WTC11 (cell line): ENCODE data around the gene DDN. TPM values are rescaled to one million over a fixed set of nuclear protein-coding genes. Genes with fewer than 3 reads are reported as not detected.

Experiments used
- EMX1 ChIP-seq: fragments of 250-450 bp; sonication (Bioruptor Pico); IDR thresholded peaks from 2 replicates; pipeline ENCODE4 v1.8.0; 2021; ENCODE audit warnings: mild to moderate bottlenecking
- ESRRA ChIP-seq: sonication (generic); formaldehyde crosslinking; IDR thresholded peaks from 2 replicates; pipeline ENCODE4 v1.8.1; 2022; ENCODE audit warnings: mild to moderate bottlenecking, missing genetic modification reagents, borderline replicate concordance
- FOXP1 ChIP-seq: sonication (generic); formaldehyde crosslinking; IDR thresholded peaks from 2 replicates; pipeline ENCODE4 v1.8.0; 2022; ENCODE audit warnings: missing genetic modification reagents, mild to moderate bottlenecking, moderate library complexity, borderline replicate concordance
- GRHL2 ChIP-seq: fragments of 250-450 bp; sonication (Bioruptor Pico); IDR thresholded peaks from 2 replicates; pipeline ENCODE4 v1.8.0; 2022; ENCODE audit warnings: mild to moderate bottlenecking, moderate library complexity; ENCODE audit not compliant: insufficient replicate concordance, severe bottlenecking
- JUN ChIP-seq: sonication (generic); formaldehyde crosslinking; IDR thresholded peaks from 2 replicates; pipeline ENCODE4 v1.8.0; 2023; ENCODE audit warnings: mild to moderate bottlenecking, missing genetic modification reagents
- NR3C1 ChIP-seq: sonication (generic); formaldehyde crosslinking; conservative IDR thresholded peaks from 2 replicates; pipeline ENCODE4 v1.8.1; 2023; ENCODE audit warnings: low read depth, mild to moderate bottlenecking, missing genetic modification reagents
- OVOL2 ChIP-seq: fragments of 250-450 bp; sonication (Bioruptor Pico); IDR thresholded peaks from 2 replicates; pipeline ENCODE4 v1.9.0; 2021; ENCODE audit warnings: mild to moderate bottlenecking, borderline replicate concordance
- PRRX2 ChIP-seq: fragments of 250-450 bp; sonication (Bioruptor Pico); IDR thresholded peaks from 2 replicates; pipeline ENCODE4 v1.8.0; 2021; ENCODE audit warnings: mild to moderate bottlenecking
- TCF7 ChIP-seq: sonication (generic); formaldehyde crosslinking; IDR thresholded peaks from 2 replicates; pipeline ENCODE4 v1.8.0; 2022; ENCODE audit warnings: mild to moderate bottlenecking, low read depth, missing genetic modification reagents, moderate library complexity
- ZBTB21 ChIP-seq: sonication (generic); formaldehyde crosslinking; IDR thresholded peaks from 2 replicates; pipeline ENCODE4 v1.8.1; 2023; ENCODE audit warnings: mild to moderate bottlenecking, missing genetic modification reagents, borderline replicate concordance
- ZNF121 ChIP-seq: sonication (generic); formaldehyde crosslinking; IDR thresholded peaks from 2 replicates; pipeline ENCODE4 v1.8.0; 2023; ENCODE audit warnings: missing genetic modification reagents
- ZNF416 ChIP-seq: fragments of 250-450 bp; sonication (Bioruptor Pico); IDR thresholded peaks from 2 replicates; pipeline ENCODE4 v1.9.0; 2021; ENCODE audit warnings: mild to moderate bottlenecking, inconsistent platforms
- total RNA-seq: library from RNA; stranded (reverse); gene quantifications from 3 replicates; pipeline ENCODE4 v1.2.3, GENCODE V29; 2021
- TF ChIP-seq, protein P1 (sequence below): sonication (generic); formaldehyde crosslinking; IDR thresholded peaks from 2 replicates; pipeline ENCODE4 v1.8.0; 2023; ENCODE audit warnings: mild to moderate bottlenecking, missing genetic modification reagents
- TF ChIP-seq, protein P2 (sequence below): fragments of 250-450 bp; sonication (Bioruptor Pico); IDR thresholded peaks from 2 replicates; pipeline ENCODE4 v1.9.0; 2021; ENCODE audit warnings: moderate library complexity, mild to moderate bottlenecking, inconsistent platforms, borderline replicate concordance
- TF ChIP-seq, protein P3 (sequence below): sonication (generic); formaldehyde crosslinking; IDR thresholded peaks from 2 replicates; pipeline ENCODE4 v1.8.1; 2023; ENCODE audit warnings: mild to moderate bottlenecking, moderate library complexity, missing genetic modification reagents
- TF ChIP-seq, protein P4 (sequence below): sonication (generic); formaldehyde crosslinking; IDR thresholded peaks from 2 replicates; pipeline ENCODE4 v1.8.1; 2023; ENCODE audit warnings: mild to moderate bottlenecking, missing genetic modification reagents, moderate library complexity
- TF ChIP-seq, protein P5 (sequence below): sonication (generic); formaldehyde crosslinking; IDR thresholded peaks from 2 replicates; pipeline ENCODE4 v1.8.1; 2023; ENCODE audit warnings: mild to moderate bottlenecking, missing genetic modification reagents, borderline replicate concordance
- TF ChIP-seq, protein P6 (sequence below): sonication (generic); formaldehyde crosslinking; conservative IDR thresholded peaks from 2 replicates; pipeline ENCODE4 v1.8.1; 2023; ENCODE audit warnings: mild to moderate bottlenecking, low read depth, missing genetic modification reagents, moderate library complexity
- TF ChIP-seq, protein P7 (sequence below): fragments of 250-450 bp; sonication (Bioruptor Pico); IDR thresholded peaks from 2 replicates; pipeline ENCODE4 v1.9.0; 2021; ENCODE audit warnings: mild to moderate bottlenecking, borderline replicate concordance

Gene DDN
- total RNA-seq, 1 experiment from 2014 or later: 0.33 TPM

DNA sequence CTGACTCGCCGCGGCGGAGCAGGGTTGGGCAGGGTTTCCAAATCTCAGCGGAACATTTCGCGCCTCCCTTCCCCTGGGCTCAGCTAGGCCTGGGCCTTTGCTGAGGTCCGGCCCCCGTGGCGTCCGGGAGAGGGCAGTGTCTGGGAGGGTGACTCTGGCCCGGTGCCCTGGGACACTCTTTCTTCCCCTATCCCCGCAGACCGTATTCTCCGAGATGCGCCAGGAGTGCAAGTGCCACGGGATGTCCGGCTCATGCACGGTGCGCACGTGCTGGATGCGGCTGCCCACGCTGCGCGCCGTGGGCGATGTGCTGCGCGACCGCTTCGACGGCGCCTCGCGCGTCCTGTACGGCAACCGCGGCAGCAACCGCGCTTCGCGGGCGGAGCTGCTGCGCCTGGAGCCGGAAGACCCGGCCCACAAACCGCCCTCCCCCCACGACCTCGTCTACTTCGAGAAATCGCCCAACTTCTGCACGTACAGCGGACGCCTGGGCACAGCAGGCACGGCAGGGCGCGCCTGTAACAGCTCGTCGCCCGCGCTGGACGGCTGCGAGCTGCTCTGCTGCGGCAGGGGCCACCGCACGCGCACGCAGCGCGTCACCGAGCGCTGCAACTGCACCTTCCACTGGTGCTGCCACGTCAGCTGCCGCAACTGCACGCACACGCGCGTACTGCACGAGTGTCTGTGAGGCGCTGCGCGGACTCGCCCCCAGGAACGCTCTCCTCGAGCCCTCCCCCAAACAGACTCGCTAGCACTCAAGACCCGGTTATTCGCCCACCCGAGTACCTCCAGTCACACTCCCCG is 18.0 kb downstream of the DDN start (continued):
- TF ChIP-seq, protein P1, sequence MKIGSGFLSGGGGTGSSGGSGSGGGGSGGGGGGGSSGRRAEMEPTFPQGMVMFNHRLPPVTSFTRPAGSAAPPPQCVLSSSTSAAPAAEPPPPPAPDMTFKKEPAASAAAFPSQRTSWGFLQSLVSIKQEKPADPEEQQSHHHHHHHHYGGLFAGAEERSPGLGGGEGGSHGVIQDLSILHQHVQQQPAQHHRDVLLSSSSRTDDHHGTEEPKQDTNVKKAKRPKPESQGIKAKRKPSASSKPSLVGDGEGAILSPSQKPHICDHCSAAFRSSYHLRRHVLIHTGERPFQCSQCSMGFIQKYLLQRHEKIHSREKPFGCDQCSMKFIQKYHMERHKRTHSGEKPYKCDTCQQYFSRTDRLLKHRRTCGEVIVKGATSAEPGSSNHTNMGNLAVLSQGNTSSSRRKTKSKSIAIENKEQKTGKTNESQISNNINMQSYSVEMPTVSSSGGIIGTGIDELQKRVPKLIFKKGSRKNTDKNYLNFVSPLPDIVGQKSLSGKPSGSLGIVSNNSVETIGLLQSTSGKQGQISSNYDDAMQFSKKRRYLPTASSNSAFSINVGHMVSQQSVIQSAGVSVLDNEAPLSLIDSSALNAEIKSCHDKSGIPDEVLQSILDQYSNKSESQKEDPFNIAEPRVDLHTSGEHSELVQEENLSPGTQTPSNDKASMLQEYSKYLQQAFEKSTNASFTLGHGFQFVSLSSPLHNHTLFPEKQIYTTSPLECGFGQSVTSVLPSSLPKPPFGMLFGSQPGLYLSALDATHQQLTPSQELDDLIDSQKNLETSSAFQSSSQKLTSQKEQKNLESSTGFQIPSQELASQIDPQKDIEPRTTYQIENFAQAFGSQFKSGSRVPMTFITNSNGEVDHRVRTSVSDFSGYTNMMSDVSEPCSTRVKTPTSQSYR (CRISPR knock-in tag): peak; percentile 44; the same call in 1 of the 2 replicates
- no peak for TF ChIP-seq PRRX2 (CRISPR knock-in tag)
- TF ChIP-seq JUN: no peak
- no peak for TF ChIP-seq OVOL2 (CRISPR knock-in tag)
- TF ChIP-seq NR3C1 (CRISPR knock-in tag): peak; percentile 86; the same call in 1 of the 2 replicates
- TF ChIP-seq FOXP1 (CRISPR knock-in tag): no peak; the same call in 1 of the 2 replicates
- no peak for TF ChIP-seq EMX1 (CRISPR knock-in tag)
- TF ChIP-seq ZNF121 (CRISPR knock-in tag): no peak
- no peak for TF ChIP-seq TCF7 (CRISPR knock-in tag)
- TF ChIP-seq ZNF416 (CRISPR knock-in tag): no peak
- TF ChIP-seq, protein P2, sequence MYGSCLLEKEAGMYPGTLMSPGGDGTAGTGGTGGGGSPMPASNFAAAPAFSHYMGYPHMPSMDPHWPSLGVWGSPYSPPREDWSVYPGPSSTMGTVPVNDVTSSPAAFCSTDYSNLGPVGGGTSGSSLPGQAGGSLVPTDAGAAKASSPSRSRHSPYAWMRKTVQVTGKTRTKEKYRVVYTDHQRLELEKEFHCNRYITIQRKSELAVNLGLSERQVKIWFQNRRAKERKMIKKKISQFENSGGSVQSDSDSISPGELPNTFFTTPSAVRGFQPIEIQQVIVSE (CRISPR knock-in tag): no peak
- TF ChIP-seq, protein P3, sequence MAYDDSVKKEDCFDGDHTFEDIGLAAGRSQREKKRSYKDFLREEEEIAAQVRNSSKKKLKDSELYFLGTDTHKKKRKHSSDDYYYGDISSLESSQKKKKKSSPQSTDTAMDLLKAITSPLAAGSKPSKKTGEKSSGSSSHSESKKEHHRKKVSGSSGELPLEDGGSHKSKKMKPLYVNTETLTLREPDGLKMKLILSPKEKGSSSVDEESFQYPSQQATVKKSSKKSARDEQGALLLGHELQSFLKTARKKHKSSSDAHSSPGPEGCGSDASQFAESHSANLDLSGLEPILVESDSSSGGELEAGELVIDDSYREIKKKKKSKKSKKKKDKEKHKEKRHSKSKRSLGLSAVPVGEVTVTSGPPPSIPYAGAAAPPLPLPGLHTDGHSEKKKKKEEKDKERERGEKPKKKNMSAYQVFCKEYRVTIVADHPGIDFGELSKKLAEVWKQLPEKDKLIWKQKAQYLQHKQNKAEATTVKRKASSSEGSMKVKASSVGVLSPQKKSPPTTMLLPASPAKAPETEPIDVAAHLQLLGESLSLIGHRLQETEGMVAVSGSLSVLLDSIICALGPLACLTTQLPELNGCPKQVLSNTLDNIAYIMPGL (CRISPR knock-in tag): peak; percentile 82
- peak; percentile 92 for TF ChIP-seq ZBTB21 (CRISPR knock-in tag)
- TF ChIP-seq ESRRA: no peak
- no peak for TF ChIP-seq GRHL2 (CRISPR knock-in tag)
- TF ChIP-seq, protein P4, sequence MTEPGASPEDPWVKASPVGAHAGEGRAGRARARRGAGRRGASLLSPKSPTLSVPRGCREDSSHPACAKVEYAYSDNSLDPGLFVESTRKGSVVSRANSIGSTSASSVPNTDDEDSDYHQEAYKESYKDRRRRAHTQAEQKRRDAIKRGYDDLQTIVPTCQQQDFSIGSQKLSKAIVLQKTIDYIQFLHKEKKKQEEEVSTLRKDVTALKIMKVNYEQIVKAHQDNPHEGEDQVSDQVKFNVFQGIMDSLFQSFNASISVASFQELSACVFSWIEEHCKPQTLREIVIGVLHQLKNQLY (CRISPR knock-in tag): 0 out of 2 replicates have a peak, but pooled peaks have one; percentile 19
- TF ChIP-seq, protein P5, sequence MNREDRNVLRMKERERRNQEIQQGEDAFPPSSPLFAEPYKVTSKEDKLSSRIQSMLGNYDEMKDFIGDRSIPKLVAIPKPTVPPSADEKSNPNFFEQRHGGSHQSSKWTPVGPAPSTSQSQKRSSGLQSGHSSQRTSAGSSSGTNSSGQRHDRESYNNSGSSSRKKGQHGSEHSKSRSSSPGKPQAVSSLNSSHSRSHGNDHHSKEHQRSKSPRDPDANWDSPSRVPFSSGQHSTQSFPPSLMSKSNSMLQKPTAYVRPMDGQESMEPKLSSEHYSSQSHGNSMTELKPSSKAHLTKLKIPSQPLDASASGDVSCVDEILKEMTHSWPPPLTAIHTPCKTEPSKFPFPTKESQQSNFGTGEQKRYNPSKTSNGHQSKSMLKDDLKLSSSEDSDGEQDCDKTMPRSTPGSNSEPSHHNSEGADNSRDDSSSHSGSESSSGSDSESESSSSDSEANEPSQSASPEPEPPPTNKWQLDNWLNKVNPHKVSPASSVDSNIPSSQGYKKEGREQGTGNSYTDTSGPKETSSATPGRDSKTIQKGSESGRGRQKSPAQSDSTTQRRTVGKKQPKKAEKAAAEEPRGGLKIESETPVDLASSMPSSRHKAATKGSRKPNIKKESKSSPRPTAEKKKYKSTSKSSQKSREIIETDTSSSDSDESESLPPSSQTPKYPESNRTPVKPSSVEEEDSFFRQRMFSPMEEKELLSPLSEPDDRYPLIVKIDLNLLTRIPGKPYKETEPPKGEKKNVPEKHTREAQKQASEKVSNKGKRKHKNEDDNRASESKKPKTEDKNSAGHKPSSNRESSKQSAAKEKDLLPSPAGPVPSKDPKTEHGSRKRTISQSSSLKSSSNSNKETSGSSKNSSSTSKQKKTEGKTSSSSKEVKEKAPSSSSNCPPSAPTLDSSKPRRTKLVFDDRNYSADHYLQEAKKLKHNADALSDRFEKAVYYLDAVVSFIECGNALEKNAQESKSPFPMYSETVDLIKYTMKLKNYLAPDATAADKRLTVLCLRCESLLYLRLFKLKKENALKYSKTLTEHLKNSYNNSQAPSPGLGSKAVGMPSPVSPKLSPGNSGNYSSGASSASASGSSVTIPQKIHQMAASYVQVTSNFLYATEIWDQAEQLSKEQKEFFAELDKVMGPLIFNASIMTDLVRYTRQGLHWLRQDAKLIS (CRISPR knock-in tag): 0 out of 2 replicates have a peak, but pooled peaks have one; percentile 30
- TF ChIP-seq, protein P6, sequence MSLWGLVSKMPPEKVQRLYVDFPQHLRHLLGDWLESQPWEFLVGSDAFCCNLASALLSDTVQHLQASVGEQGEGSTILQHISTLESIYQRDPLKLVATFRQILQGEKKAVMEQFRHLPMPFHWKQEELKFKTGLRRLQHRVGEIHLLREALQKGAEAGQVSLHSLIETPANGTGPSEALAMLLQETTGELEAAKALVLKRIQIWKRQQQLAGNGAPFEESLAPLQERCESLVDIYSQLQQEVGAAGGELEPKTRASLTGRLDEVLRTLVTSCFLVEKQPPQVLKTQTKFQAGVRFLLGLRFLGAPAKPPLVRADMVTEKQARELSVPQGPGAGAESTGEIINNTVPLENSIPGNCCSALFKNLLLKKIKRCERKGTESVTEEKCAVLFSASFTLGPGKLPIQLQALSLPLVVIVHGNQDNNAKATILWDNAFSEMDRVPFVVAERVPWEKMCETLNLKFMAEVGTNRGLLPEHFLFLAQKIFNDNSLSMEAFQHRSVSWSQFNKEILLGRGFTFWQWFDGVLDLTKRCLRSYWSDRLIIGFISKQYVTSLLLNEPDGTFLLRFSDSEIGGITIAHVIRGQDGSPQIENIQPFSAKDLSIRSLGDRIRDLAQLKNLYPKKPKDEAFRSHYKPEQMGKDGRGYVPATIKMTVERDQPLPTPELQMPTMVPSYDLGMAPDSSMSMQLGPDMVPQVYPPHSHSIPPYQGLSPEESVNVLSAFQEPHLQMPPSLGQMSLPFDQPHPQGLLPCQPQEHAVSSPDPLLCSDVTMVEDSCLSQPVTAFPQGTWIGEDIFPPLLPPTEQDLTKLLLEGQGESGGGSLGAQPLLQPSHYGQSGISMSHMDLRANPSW (CRISPR knock-in tag): peak; percentile 83; the same call in 1 of the 2 replicates
- TF ChIP-seq, protein P7, sequence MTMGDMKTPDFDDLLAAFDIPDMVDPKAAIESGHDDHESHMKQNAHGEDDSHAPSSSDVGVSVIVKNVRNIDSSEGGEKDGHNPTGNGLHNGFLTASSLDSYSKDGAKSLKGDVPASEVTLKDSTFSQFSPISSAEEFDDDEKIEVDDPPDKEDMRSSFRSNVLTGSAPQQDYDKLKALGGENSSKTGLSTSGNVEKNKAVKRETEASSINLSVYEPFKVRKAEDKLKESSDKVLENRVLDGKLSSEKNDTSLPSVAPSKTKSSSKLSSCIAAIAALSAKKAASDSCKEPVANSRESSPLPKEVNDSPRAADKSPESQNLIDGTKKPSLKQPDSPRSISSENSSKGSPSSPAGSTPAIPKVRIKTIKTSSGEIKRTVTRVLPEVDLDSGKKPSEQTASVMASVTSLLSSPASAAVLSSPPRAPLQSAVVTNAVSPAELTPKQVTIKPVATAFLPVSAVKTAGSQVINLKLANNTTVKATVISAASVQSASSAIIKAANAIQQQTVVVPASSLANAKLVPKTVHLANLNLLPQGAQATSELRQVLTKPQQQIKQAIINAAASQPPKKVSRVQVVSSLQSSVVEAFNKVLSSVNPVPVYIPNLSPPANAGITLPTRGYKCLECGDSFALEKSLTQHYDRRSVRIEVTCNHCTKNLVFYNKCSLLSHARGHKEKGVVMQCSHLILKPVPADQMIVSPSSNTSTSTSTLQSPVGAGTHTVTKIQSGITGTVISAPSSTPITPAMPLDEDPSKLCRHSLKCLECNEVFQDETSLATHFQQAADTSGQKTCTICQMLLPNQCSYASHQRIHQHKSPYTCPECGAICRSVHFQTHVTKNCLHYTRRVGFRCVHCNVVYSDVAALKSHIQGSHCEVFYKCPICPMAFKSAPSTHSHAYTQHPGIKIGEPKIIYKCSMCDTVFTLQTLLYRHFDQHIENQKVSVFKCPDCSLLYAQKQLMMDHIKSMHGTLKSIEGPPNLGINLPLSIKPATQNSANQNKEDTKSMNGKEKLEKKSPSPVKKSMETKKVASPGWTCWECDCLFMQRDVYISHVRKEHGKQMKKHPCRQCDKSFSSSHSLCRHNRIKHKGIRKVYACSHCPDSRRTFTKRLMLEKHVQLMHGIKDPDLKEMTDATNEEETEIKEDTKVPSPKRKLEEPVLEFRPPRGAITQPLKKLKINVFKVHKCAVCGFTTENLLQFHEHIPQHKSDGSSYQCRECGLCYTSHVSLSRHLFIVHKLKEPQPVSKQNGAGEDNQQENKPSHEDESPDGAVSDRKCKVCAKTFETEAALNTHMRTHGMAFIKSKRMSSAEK (CRISPR knock-in tag): no peak
